Activated T-cell treated with anti-CD3 and anti-CD28 coated beads for 24 hours (primary cell): ENCODE data around the gene CPVL.
A peak's percentile ranks its signal among the peaks of the same experiment; 100 is the strongest.

Experiments used
- DNase-seq: peaks from one replicate; pipeline ENCODE4 v3.0.0-alpha.2; 2020; ENCODE audit warnings: low read depth

Gene CPVL

GRCh38 chr7:29146057-29146706 lies at the start of gene CPVL:
Gene CPVL (minus strand): TSS chr7:29146537. CDS start chr7:29121061, 25,476 bp downstream.
- DNase-seq = no peak

GRCh38 chr7:29194594-29195427 lies 48.5 kb upstream of the CPVL start, which contains the start of gene CHN2:
Gene CHN2 (plus strand): TSS chr7:29194775.
- no peak for DNase-seq

GRCh38 chr7:29194206-29194593 lies 47.9 kb upstream of the CPVL start:
- no peak for DNase-seq

GRCh38 chr7:29193316-29194205 lies 47.2 kb upstream of the CPVL start:
- DNase-seq = no peak

GRCh38 chr7:29192811-29193210 lies 46.5 kb upstream of the CPVL start:
- no peak for DNase-seq

GRCh38 chr7:29192323-29192722 lies 46.0 kb upstream of the CPVL start:
- DNase-seq = no peak

- DNase-seq = no peak
These were observed 44.2 kb upstream of the CPVL start for GRCh38 chr7:29190349-29191045.

GRCh38 chr7:29189743-29190201 lies 43.4 kb upstream of the CPVL start:
- peak; percentile 35 for DNase-seq

- no peak for DNase-seq
These were observed 39.3 kb upstream of the CPVL start for GRCh38 chr7:29185613-29186012.

GRCh38 chr7:29184599-29184998 lies 38.3 kb upstream of the CPVL start:
- no peak for DNase-seq

GRCh38 chr7:29179115-29179514 lies 32.8 kb upstream of the CPVL start:
- DNase-seq = no peak

- no peak for DNase-seq
These were observed 31.7 kb upstream of the CPVL start for GRCh38 chr7:29177963-29178600.

- DNase-seq = no peak
These were observed 27.1 kb upstream of the CPVL start for GRCh38 chr7:29173458-29173857.

GRCh38 chr7:29170781-29171180 lies 24.4 kb upstream of the CPVL start:
- no peak for DNase-seq

- no peak for DNase-seq
These were observed 21.4 kb upstream of the CPVL start for GRCh38 chr7:29167721-29168120.

- DNase-seq = no peak
These were observed 17.5 kb upstream of the CPVL start for GRCh38 chr7:29163854-29164253.

GRCh38 chr7:29162577-29162976 lies 16.2 kb upstream of the CPVL start:
- DNase-seq = no peak

GRCh38 chr7:29161231-29161630 lies 14.9 kb upstream of the CPVL start:
- DNase-seq = no peak

GRCh38 chr7:29160080-29160479 lies 13.7 kb upstream of the CPVL start:
- DNase-seq = no peak

- no peak for DNase-seq
These were observed 12.6 kb upstream of the CPVL start for GRCh38 chr7:29158795-29159423.
